ENCODE results near the gene NTM. TPM values are rescaled to one million over a fixed set of nuclear protein-coding genes. Genes with fewer than 3 reads are reported as not detected.

Gene NTM
- total RNA-seq, 4 donors from 2014 or later, result 3.6 to 11.8 (median 7.8) TPM

DNA sequence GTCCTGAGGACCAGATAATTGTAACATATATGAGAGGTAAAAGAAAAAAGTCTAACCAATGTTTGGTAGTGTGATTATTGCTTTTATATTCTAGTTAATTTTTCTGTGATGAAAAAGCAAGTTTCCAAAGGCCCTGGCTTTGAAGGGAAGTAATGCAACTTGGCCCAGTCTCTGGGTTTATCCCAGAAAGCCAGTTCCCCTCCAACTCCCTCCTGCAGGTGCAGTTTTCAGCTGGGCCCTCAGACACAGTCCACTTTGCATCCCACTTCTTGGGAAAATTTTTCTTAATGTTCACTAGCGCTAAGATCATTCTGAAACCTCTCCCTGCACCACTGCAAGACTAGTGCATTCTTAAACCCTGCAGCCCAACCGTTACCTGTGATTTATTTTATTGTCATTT lies 586.8 kb downstream of the NTM start:
- Histone ChIP-seq H3K27ac (no peak overlapping the region), H3K9me3 (no peaks in the 10 kb centered on the region), H3K27me3 (no peaks in the 10 kb centered on the region), H3K4me1 (no peaks in the 10 kb centered on the region), H3K4me3 (no peak overlapping the region), H3K36me3 (no peaks in the 10 kb centered on the region)
- 68 to 82% methylated on average over 2 of the region's 2 CpGs for WGBS, 2 donors (ENCODE audit: low coverage in 1 of 2)
- TF ChIP-seq, protein P1, sequence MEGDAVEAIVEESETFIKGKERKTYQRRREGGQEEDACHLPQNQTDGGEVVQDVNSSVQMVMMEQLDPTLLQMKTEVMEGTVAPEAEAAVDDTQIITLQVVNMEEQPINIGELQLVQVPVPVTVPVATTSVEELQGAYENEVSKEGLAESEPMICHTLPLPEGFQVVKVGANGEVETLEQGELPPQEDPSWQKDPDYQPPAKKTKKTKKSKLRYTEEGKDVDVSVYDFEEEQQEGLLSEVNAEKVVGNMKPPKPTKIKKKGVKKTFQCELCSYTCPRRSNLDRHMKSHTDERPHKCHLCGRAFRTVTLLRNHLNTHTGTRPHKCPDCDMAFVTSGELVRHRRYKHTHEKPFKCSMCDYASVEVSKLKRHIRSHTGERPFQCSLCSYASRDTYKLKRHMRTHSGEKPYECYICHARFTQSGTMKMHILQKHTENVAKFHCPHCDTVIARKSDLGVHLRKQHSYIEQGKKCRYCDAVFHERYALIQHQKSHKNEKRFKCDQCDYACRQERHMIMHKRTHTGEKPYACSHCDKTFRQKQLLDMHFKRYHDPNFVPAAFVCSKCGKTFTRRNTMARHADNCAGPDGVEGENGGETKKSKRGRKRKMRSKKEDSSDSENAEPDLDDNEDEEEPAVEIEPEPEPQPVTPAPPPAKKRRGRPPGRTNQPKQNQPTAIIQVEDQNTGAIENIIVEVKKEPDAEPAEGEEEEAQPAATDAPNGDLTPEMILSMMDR (IDR thresholded peaks at IDR 0.05), result no peak
- no peak for ATAC-seq

DNA sequence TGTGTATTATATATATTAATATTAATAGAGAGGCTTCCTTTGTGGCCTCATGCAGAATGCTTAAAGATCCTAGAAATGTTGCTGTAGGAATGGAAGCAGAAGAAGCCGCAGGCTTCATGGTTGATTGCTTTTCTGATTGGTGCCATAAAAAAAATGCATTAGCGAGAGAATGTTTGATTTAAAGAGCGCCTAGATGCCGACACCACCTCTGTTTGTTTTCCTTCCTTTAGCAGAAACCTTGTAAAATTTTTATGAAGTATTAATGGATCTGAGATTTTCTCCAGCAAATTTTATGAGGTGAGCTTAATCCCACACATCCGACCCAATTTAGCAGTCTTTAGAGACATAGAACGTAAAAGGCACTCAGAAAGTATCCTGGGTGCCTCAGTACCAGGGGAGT lies 587.5 kb downstream of the NTM start:
- no peak for ATAC-seq
- no peak overlapping the region for H3K27ac ChIP-seq
- TF ChIP-seq POLR2A (IDR thresholded peaks at IDR 0.05) (no peak), EP300 (IDR thresholded peaks at IDR 0.05) (no peak), POLR2AphosphoS5 (IDR thresholded peaks at IDR 0.05) (no peak)
- TF ChIP-seq, protein P1 (IDR thresholded peaks at IDR 0.05), result no peak
- no peaks in the 10 kb centered on the region for H3K4me1 ChIP-seq
- no peaks in the 10 kb centered on the region for H3K36me3 ChIP-seq
- WGBS, 2 donors (ENCODE audit: low coverage in 1 of 2), result 87 to 93% methylated on average over 6 of the region's 6 CpGs
- no peak overlapping the region for H3K4me3 ChIP-seq
- H3K9me3 ChIP-seq, result no peaks in the 10 kb centered on the region
- no peaks in the 10 kb centered on the region for H3K27me3 ChIP-seq

DNA sequence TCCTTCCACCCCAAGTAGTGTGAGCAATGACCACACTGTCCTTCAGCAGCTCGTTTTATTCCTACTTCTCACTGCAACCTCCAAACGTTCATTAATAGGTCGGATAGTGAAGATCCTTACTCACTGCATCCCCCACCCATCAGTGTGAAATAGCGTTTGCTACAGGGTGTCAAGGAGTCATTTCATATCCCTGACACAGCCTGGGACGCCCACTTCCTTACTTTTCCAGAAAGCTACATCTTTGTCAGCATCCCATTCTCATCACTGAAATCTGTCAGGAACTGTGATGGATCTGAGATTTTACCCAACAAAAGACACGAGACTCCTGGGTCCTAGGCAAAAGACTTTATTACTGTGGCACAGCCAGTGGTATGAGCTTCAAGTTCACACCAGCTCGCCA lies 592.4 kb downstream of the NTM start:
- ATAC-seq, result no peak
- H3K4me3 ChIP-seq, result no peak overlapping the region
- no peaks in the 10 kb centered on the region for H3K9me3 ChIP-seq
- H3K27ac ChIP-seq, result no peak overlapping the region
- TF ChIP-seq POLR2A (IDR thresholded peaks at IDR 0.05) (no peak), POLR2AphosphoS5 (IDR thresholded peaks at IDR 0.05) (no peak)
- WGBS, 2 donors (ENCODE audit: low coverage in 1 of 2), result 80 to 88% methylated on average over 5 of the region's 7 CpGs
- no peaks in the 10 kb centered on the region for H3K27me3 ChIP-seq
- H3K36me3 ChIP-seq, result no peaks in the 10 kb centered on the region
- no peaks in the 10 kb centered on the region for H3K4me1 ChIP-seq

DNA sequence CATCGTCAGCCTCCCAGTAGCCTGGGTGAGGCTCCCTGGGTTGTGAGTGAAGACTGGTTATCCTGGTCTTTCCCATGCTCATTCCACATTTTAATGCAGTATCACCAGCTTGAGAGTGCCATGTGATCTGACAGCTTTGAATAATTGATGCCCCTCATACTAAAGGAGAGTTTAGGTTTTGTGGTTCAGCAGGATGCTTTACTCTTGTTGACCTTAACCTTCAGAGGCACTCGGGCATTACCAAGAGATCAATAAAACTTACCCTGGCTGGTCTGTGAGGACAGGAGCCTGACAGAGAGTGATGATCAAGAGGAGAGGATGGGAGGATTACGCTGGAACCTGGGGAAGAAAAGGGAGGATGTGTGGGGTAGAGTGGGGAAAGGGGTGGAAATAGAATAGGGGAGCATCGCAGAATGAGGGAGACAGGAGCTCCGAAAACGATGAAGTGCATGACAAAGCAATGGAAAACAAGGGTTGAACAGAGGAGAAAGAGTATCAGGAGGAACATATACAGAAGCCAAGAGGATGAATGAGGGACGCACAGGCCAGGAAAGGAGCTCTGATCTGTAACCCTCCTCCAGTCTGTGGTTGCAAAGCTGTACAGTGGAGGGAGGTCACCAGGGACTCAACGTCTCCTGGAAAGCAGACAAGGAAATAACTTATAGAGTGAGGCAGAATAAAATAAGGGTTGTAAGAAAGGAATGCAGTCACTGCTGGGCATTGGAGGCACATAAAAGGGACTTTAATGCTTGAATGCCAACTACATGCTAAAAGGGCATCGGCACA lies 594.5 kb downstream of the NTM start:
- WGBS, 2 donors (ENCODE audit: low coverage in 1 of 2), result 78 to 79% methylated on average over 4 to 9 of the region's 9 CpGs
- no peak overlapping the region for H3K4me3 ChIP-seq
- H3K27ac ChIP-seq, result no peak overlapping the region
- H3K9me3 ChIP-seq, result no peaks in the 10 kb centered on the region
- H3K4me1 ChIP-seq, result no peaks in the 10 kb centered on the region
- no peak for ATAC-seq
- TF ChIP-seq POLR2A (IDR thresholded peaks at IDR 0.05), result no peak
- no peak for TF ChIP-seq POLR2AphosphoS5 (IDR thresholded peaks at IDR 0.05)
- no peak for TF ChIP-seq EP300 (IDR thresholded peaks at IDR 0.05)
- TF ChIP-seq, protein P1 (IDR thresholded peaks at IDR 0.05), result no peak
- H3K27me3 ChIP-seq, result no peaks in the 10 kb centered on the region
- H3K36me3 ChIP-seq, result no peaks in the 10 kb centered on the region

DNA sequence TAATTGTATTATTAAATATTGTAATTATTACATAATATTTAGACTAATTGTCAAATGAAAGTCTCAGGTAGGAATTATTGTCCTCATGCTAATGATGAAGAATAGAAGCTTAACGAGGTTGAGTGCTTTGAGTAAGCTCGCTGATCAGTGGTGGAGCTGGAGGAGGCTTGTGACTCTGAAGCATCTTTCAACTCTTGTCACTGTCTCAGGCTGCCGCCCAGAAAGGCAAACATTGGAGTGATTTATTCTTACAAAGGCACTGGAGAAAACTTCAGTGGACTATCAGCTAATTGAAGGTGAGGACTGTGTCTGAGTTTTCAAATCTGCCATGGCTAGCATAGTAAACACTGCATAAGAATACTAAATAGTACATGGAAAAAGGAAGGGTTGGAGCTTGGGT lies 595.1 kb downstream of the NTM start:
- WGBS, 2 donors (ENCODE audit: low coverage in 1 of 2), result 86 to 100% methylated on average over 2 to 3 of the region's 3 CpGs
- ATAC-seq, result no peak
- Histone ChIP-seq H3K27ac (no peak overlapping the region), H3K36me3 (no peaks in the 10 kb centered on the region), H3K4me1 (no peaks in the 10 kb centered on the region), H3K9me3 (no peaks in the 10 kb centered on the region), H3K27me3 (no peaks in the 10 kb centered on the region), H3K4me3 (no peak overlapping the region)
- TF ChIP-seq, protein P1 (IDR thresholded peaks at IDR 0.05), result no peak
- TF ChIP-seq EP300 (IDR thresholded peaks at IDR 0.05) (no peak), POLR2A (IDR thresholded peaks at IDR 0.05) (no peak), POLR2AphosphoS5 (IDR thresholded peaks at IDR 0.05) (no peak)
